ENCODE data around the gene STK40.

- TF ChIP-seq, protein P1, sequence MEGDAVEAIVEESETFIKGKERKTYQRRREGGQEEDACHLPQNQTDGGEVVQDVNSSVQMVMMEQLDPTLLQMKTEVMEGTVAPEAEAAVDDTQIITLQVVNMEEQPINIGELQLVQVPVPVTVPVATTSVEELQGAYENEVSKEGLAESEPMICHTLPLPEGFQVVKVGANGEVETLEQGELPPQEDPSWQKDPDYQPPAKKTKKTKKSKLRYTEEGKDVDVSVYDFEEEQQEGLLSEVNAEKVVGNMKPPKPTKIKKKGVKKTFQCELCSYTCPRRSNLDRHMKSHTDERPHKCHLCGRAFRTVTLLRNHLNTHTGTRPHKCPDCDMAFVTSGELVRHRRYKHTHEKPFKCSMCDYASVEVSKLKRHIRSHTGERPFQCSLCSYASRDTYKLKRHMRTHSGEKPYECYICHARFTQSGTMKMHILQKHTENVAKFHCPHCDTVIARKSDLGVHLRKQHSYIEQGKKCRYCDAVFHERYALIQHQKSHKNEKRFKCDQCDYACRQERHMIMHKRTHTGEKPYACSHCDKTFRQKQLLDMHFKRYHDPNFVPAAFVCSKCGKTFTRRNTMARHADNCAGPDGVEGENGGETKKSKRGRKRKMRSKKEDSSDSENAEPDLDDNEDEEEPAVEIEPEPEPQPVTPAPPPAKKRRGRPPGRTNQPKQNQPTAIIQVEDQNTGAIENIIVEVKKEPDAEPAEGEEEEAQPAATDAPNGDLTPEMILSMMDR (IDR thresholded peaks at IDR 0.05): no peak
- TF ChIP-seq POLR2A (IDR thresholded peaks at IDR 0.05): no peak
Measured at GRCh38 chr1:36381405-36381804, 4.3 kb downstream of the STK40 start.

Data from upper lobe of left lung (tissue), 4 donors.